Stimulated activated CD4-positive, alpha-beta T cell treated with anti-CD3 and anti-CD28 coated beads, Interleukin-4, amount 100 ng/mL, for 1 hour (primary cell): ENCODE results near the gene PRR12.
A peak's percentile ranks its signal among the peaks of the same experiment; 100 is the strongest.

ENCODE experiments used
- DNase-seq: peaks from one replicate; pipeline ENCODE4 v3.0.0-alpha.2; 2020

Gene PRR12

GRCh38 chr19:49651029-49651819, 60.2 kb downstream of the PRR12 start:
- DNase-seq: no peak

GRCh38 chr19:49651820-49652550, 61.0 kb downstream of the PRR12 start:
- DNase-seq: no peak

DNA sequence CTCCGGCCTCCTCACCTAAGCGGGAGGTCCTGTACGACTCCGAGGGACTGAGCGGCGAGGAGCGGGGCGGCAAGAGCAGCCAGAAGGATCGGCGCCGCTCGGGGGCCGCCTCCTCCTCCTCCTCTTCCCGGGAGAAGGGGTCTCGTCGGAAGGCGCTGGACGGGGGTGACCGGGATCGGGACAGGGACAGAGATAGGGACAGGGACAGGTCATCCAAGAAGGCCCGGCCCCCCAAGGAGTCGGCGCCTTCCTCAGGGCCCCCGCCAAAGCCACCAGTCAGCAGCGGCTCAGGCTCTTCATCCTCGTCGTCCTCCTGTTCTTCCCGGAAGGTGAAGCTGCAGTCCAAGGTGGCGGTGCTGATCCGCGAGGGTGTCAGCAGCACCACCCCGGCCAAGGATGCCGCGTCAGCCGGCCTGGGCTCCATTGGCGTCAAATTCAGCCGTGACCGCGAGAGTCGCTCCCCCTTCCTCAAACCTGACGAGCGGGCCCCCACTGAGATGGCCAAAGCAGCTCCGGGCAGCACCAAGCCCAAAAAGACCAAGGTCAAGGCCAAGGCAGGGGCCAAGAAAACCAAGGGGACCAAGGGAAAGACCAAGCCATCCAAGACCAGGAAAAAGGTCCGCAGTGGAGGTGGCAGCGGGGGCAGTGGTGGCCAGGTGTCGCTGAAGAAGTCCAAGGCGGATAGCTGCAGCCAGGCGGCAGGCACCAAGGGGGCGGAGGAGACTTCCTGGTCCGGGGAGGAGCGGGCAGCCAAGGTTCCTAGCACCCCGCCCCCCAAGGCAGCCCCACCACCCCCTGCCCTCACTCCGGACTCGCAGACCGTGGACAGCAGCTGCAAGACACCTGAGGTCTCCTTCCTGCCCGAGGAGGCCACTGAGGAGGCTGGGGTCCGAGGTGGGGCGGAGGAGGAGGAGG, 61.8 kb downstream of the PRR12 start:
- no peak for DNase-seq

- no peak for DNase-seq
Measured at GRCh38 chr19:49653466-49653806, 62.5 kb downstream of the PRR12 start.

DNA sequence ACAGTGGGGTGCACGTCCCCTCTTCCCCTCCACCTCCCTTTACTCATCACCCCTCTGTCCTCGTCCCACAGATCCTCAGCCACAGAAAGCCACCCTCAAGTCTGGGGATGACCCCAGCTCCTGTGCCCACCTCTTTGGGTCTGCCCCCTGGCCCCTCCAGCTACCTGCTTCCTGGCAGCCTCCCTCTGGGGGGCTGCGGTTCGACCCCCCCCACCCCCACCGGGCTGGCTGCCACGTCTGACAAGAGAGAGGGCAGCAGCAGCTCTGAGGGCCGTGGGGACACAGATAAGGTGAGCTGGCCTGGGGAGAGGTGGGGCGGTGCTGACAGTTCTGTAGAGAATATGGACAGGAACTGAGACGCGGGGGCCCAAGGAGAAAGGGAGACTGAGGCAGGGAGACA, 63.6 kb downstream of the PRR12 start:
- no peak for DNase-seq

- DNase-seq: no peak
Measured at GRCh38 chr19:49655570-49656455, 64.8 kb downstream of the PRR12 start.

GRCh38 chr19:49656456-49657109, 65.6 kb downstream of the PRR12 start:
- no peak for DNase-seq

DNA sequence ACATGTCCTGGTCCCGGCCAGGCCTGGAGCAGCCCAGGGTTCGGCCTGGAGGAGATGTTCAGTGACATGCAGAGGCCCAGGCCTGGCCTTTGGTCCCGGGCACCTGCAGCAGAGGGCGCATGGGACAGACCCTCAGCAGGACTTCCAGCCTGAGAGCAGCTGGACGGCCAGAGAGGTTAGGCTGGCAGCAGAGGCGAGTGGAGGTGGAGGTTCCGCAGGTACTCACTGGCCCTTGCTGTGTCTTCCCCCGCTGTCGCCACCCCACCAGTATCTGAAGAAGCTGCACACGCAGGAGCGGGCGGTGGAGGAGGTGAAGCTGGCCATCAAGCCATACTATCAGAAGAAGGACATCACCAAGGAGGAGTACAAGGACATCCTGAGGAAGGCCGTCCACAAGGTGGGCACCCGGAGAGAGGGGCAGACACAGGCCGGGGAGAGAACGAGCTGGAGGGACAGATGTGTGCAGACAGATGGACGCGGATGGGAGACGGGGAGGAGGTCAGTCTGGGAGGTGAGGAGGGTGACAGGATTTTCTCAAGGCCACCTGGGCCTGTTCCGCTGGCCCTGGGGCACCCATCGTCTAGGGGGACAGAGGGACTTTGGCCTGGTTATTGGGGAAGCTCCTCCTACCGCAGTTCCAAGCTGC, 66.6 kb downstream of the PRR12 start:
- DNase-seq: no peak

- DNase-seq: no peak
Measured at GRCh38 chr19:49658139-49658517, 67.1 kb downstream of the PRR12 start.

DNA sequence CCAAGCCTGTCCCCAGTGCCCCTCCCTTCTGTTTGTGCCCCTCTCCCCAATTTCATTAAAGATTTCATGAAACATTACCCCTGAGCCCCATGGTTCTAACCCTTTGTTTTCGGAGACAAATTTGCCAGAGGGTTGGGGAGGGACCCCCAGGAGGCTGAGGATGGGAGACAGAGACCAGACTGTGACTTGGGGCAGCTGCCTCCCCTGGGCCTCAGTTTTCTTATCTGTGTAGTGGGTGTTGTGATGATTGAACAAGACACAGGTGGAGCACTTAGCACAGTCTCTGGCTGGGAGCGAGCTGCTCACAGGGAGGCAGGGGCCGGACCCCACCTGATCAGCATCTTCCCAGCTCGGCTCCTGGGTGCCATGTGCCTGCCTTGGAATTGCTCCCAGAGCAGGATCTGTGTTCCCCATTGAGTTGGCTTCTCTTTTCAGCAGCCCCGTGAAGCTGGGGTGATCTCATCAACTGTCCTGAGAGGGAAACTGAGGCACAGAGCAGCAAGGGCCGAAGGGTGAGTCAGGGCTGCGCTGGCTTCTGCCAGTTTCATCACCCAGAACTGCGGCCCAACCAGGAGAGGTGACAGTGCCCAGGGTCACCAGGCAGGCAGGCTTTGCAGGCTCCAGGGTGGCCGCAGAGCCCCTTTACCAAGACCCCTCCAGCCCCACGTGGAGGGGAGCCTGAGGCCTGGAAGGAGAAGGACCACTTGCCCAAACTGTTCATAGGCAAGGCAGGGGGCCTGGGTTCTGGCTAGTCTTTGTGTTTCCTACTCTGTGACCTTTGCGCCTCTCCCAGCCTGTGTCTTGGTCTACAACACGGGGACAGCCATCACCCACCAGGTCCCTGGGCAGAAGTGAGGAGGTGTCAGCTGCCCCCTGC, 67.8 kb downstream of the PRR12 start:
- no peak for DNase-seq

GRCh38 chr19:49660338-49660961, 69.5 kb downstream of the PRR12 start:
- DNase-seq: no peak

GRCh38 chr19:49662011-49662410, 71.0 kb downstream of the PRR12 start:
- DNase-seq: no peak

GRCh38 chr19:49663224-49663623, 72.2 kb downstream of the PRR12 start:
- DNase-seq: no peak

GRCh38 chr19:49664171-49665035, 73.4 kb downstream of the PRR12 start:
- DNase-seq: peak; percentile 93

DNA sequence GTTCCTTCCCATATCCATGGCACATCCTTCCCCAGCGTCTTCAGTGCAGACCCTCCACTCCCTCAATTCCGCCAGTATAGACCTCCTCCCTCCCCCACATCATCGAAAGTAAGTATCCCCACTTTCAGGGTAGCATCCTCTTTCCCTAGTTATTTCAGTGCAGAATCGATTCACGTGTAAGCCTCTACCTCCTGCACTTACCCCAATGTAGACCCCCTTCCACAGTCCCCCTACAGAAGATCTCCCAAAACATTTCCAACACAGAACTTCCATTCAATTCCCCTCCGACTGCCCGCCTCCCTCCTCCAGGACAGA, 74.0 kb downstream of the PRR12 start:
- DNase-seq: no peak

DNA sequence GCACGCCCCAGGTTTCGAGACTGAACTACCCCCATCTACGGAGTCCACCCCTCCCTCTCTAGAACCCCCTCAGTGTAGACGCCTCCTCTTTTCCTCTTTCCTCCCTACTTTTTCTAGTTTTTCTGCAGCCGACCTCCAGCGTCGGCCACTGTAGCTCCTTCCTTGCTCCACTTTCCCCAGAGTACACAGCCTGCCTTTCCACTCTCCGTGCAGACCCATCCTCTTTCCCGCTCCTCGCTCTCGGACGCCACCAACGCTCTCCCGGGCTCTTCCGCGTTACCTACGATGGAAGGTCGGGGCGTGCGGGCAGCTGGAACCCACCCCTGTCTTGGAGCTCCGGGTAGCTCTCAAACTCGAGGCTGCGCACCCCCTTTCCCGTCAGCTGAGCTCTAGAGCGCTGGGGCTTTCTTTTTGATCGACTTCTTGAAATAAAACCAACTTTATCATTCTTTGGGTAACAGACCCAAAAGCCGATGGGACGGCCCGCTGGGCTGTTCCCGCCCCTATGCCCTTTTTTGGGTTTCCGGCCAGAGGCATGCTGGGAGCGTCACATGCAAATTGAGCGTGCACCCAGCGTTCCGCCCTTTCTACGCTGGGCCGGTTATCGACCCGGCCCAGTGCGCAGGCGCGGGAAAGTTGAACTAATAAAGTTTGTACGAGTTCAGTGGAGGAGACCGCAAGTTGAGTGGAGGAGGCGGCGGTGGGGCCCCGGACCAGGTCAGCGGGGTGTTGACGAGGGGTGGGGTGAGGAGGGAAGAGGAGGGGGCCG, 74.6 kb downstream of the PRR12 start, which contains the start of the genes BCL2L12 and IRF3:
BCL2L12 (plus strand) TSS at position 583 of the 769 bp plus-strand sequence. CDS start 760 bp downstream, outside the sequence.
IRF3 (minus strand) TSS at position 507 of the 769 bp plus-strand sequence. CDS start 1,019 bp downstream, outside the sequence.
- peak; percentile 99 for DNase-seq

- no peak for DNase-seq
Measured at GRCh38 chr19:49666120-49666444, 75.1 kb downstream of the PRR12 start.

DNA sequence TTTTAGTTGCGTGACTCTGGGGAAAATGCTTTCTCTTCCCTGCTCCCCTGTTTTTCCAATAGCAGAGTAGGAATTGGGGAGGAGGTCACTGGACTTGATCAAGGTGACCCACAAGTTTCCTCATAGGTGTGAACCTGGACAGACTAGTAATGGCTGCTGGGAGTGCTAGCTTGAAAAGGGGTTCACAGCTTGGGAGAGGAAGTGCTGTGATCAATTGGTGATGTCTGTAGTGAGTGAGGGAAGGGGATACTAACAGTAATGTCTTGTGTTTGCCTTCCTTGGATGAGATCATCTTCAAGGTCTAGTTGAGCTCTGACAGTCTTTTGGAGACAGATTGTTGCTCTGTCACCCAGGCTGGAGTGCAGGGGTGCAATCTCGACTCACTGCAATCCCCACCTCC, 76.5 kb downstream of the PRR12 start:
- DNase-seq: no peak
